Measurements from ENCODE around the gene RBPJ. TPM values are rescaled to one million over a fixed set of nuclear protein-coding genes. Genes with fewer than 3 reads are reported as not detected.
"Not testable (repeated sequence)": the region's sequence is repeated elsewhere in the genome, so short reads cannot be mapped to it uniquely, and the experiment has no call there.

The RBPJ gene
- total RNA-seq, 1 donor from 2014 or later, result 51.4 TPM

- CTCF ChIA-PET, result interaction anchor here (0.5 kb wide), 1 partner anchor 31 kb away, joined by 3 read pairs; no protein-coding TSS in a partner anchor
- no peak overlapping the region for H3K27ac Mint-ChIP-seq
- H3K4me3 Mint-ChIP-seq, result no peak overlapping the region
- intact Hi-C loops (cut with micrococcal nuclease), result no loop called here
- ATAC-seq (ENCODE audit: low read depth) (no peak), DNase-seq (no peak)
- peaks cover 11% of the 10 kb centered on the region for H3K4me1 Mint-ChIP-seq
- no peak for TF ChIP-seq CTCF (IDR thresholded peaks at IDR 0.05)
- POLR2A ChIA-PET, result no interaction called here
- no peaks in the 10 kb centered on the region for H3K9me3 Mint-ChIP-seq
- H3K27me3 Mint-ChIP-seq, result no peaks in the 10 kb centered on the region
- no peaks in the 10 kb centered on the region for H3K36me3 Mint-ChIP-seq (ENCODE audit: low read depth)
These were observed 33.7 kb downstream of the RBPJ start for GRCh38 chr4:26354491-26354890.

- H3K27ac Mint-ChIP-seq, result no peak overlapping the region
- intact Hi-C loops (cut with micrococcal nuclease), result no loop called here
- H3K9me3 Mint-ChIP-seq, result no peaks in the 10 kb centered on the region
- no peak overlapping the region for H3K4me3 Mint-ChIP-seq
- POLR2A ChIA-PET, result no interaction called here
- DNase-seq (no peak), ATAC-seq (ENCODE audit: low read depth) (no peak)
- no peaks in the 10 kb centered on the region for H3K36me3 Mint-ChIP-seq (ENCODE audit: low read depth)
- CTCF ChIA-PET, result interaction anchor here (1.0 kb wide), 1 partner anchor 25 kb away, joined by 3 read pairs; no protein-coding TSS in a partner anchor
- H3K4me1 Mint-ChIP-seq, result peaks cover 15% of the 10 kb centered on the region
- TF ChIP-seq CTCF (IDR thresholded peaks at IDR 0.05), result no peak
- no peaks in the 10 kb centered on the region for H3K27me3 Mint-ChIP-seq
These were observed 34.7 kb downstream of the RBPJ start for GRCh38 chr4:26355392-26356052.

- Mint-ChIP-seq H3K4me3 (no peak overlapping the region), H3K9me3 (no peaks in the 10 kb centered on the region), H3K27me3 (no peaks in the 10 kb centered on the region), H3K4me1 (peaks cover 18% of the 10 kb centered on the region), H3K36me3 (ENCODE audit: low read depth) (no peaks in the 10 kb centered on the region), H3K27ac (no peak overlapping the region)
- no peak for DNase-seq
- intact Hi-C loops (cut with micrococcal nuclease), result no loop called here
- no peak for ATAC-seq (ENCODE audit: low read depth)
- POLR2A ChIA-PET, result no interaction called here
- CTCF ChIA-PET, result interaction anchor here (1.0 kb wide), 1 partner anchor 26 kb away, joined by 3 read pairs; no protein-coding TSS in a partner anchor
- TF ChIP-seq CTCF (IDR thresholded peaks at IDR 0.05), result no peak
These were observed 35.3 kb downstream of the RBPJ start for GRCh38 chr4:26356081-26356501.

- H3K4me1 Mint-ChIP-seq, result peaks cover 17% of the 10 kb centered on the region
- CTCF ChIA-PET; POLR2A ChIA-PET; H3K27me3 Mint-ChIP-seq; H3K9me3 Mint-ChIP-seq; intact Hi-C loops (cut with micrococcal nuclease); H3K27ac Mint-ChIP-seq; DNase-seq; H3K4me3 Mint-ChIP-seq; ATAC-seq (ENCODE audit: low read depth); H3K36me3 Mint-ChIP-seq (ENCODE audit: low read depth): not testable (repeated sequence)
These were observed 38.7 kb downstream of the RBPJ start for GRCh38 chr4:26359521-26359920.

GRCh38 chr4:26360273-26360672 lies 39.5 kb downstream of the RBPJ start:
- Mint-ChIP-seq H3K27ac (no peak overlapping the region), H3K9me3 (no peaks in the 10 kb centered on the region), H3K4me3 (no peak overlapping the region), H3K27me3 (no peaks in the 10 kb centered on the region), H3K36me3 (ENCODE audit: low read depth) (no peaks in the 10 kb centered on the region), H3K4me1 (peaks cover 17% of the 10 kb centered on the region)
- POLR2A ChIA-PET, result no interaction called here
- no peak for TF ChIP-seq CTCF (IDR thresholded peaks at IDR 0.05)
- CTCF ChIA-PET, result no interaction called here
- DNase-seq (no peak), ATAC-seq (ENCODE audit: low read depth) (no peak)
- intact Hi-C loops (cut with micrococcal nuclease), result no loop called here
